Effector CD4-positive, alpha-beta T cell (primary cell): ENCODE data around the gene COL5A2.

ENCODE experiments used
- DNase-seq: peaks from one replicate; pipeline ENCODE4 v3.0.0-alpha.2; 2020

The COL5A2 gene

GRCh38 chr2:189047171-189047888 lies 132.2 kb downstream of the COL5A2 start:
- DNase-seq, result no peak

- no peak for DNase-seq
These were observed 133.2 kb downstream of the COL5A2 start for GRCh38 chr2:189046320-189046719.

GRCh38 chr2:189045836-189046235 lies 133.7 kb downstream of the COL5A2 start:
- DNase-seq, result no peak

- no peak for DNase-seq
These were observed 142.0 kb downstream of the COL5A2 start for GRCh38 chr2:189037518-189037917.

GRCh38 chr2:189024901-189025618 lies 154.5 kb downstream of the COL5A2 start:
- no peak for DNase-seq

GRCh38 chr2:189022492-189022891 lies 157.1 kb downstream of the COL5A2 start:
- DNase-seq, result no peak

GRCh38 chr2:189022053-189022481 lies 157.5 kb downstream of the COL5A2 start:
- DNase-seq, result no peak

- no peak for DNase-seq
These were observed 159.4 kb downstream of the COL5A2 start for GRCh38 chr2:189020179-189020578.

- DNase-seq, result no peak
These were observed 160.9 kb downstream of the COL5A2 start for GRCh38 chr2:189018631-189019030.

- DNase-seq, result no peak
These were observed 163.2 kb downstream of the COL5A2 start for GRCh38 chr2:189016311-189016861.

GRCh38 chr2:189015359-189015758 lies 164.2 kb downstream of the COL5A2 start:
- no peak for DNase-seq

GRCh38 chr2:189014449-189015138 lies 165.0 kb downstream of the COL5A2 start:
- no peak for DNase-seq

- no peak for DNase-seq
These were observed 165.7 kb downstream of the COL5A2 start for GRCh38 chr2:189013671-189014448.

GRCh38 chr2:189013031-189013430 lies 166.5 kb downstream of the COL5A2 start:
- DNase-seq, result no peak

GRCh38 chr2:189012351-189012750 lies 167.2 kb downstream of the COL5A2 start:
- DNase-seq, result no peak

- no peak for DNase-seq
These were observed 169.0 kb downstream of the COL5A2 start for GRCh38 chr2:189010536-189010935.

GRCh38 chr2:189008555-189009262 lies 170.9 kb downstream of the COL5A2 start:
- no peak for DNase-seq

GRCh38 chr2:189002079-189002478 lies 177.5 kb downstream of the COL5A2 start:
- DNase-seq, result no peak

GRCh38 chr2:189000221-189000620 lies 179.3 kb downstream of the COL5A2 start:
- no peak for DNase-seq

GRCh38 chr2:188997263-188997662 lies 182.3 kb downstream of the COL5A2 start:
- no peak for DNase-seq

- DNase-seq, result no peak
These were observed 186.3 kb downstream of the COL5A2 start for GRCh38 chr2:188993247-188993646.

- no peak for DNase-seq
These were observed 192.7 kb downstream of the COL5A2 start for GRCh38 chr2:188986839-188987238.
